Fibroblast of pulmonary artery (primary cell): ENCODE measurements around the gene XRCC3.

Experiments
- DNase-seq: peaks from one replicate; pipeline ENCODE4 v3.0.0-alpha.2; 2010; ENCODE audit warnings: low read depth
- H3K4me3 ChIP-seq: replicated peaks from 2 replicates; pipeline ENCODE4 v1.5.1; 2011; ENCODE audit warnings: low read depth, mild to moderate bottlenecking, control low read depth, low read length, moderate library complexity
- TF ChIP-seq, protein P1 (sequence below): IDR thresholded peaks from 2 replicates; pipeline ENCODE4 v1.5.1; 2011; ENCODE audit warnings: mild to moderate bottlenecking, control low read depth, low read length, inconsistent platforms; ENCODE audit errors: missing control alignments

Gene XRCC3

DNA sequence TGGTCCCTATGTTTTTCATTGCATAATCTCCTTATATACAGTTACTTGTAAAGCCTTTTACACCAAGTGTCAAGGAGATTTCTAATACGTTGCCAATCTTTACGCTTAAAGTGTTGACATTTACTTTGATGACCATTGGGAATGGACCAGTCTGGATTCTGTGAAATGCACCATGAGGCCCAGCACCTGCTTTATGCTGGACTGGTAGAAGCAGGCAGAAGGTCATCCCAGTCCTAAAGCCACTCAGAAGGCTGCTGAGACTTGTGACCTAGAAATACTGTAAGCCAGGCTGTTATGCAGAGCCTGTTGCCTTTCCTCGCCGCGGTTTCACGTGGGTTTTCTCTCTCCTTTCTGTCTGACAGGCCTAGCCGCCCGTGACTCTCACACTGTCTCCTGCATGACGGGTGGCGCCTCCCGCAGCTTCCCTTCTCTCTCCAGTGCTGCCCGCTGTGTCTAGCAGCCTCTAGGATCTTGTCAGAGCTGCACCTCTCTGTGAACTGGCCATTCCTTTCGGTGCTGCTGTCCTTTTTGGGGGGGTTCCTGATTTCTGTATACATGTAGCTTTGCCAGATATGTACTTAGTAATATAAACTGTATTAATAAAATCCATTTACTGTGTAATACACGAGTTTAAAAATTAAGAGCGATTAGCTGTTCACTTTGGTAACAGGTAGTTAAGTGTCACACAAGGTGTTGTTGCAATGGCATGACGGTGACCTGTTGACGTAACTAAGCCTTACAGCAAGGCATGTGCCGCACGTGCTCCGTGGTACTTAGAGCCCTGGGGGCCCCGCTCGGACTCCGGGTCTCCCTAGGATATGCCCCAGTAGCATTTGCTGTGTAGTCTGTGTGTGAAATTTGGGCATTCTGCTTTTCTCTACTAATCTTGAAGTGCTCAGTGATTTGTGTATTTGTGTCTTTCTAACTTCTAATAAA lies 29.7 kb downstream of the XRCC3 start:
- TF ChIP-seq, protein P1, sequence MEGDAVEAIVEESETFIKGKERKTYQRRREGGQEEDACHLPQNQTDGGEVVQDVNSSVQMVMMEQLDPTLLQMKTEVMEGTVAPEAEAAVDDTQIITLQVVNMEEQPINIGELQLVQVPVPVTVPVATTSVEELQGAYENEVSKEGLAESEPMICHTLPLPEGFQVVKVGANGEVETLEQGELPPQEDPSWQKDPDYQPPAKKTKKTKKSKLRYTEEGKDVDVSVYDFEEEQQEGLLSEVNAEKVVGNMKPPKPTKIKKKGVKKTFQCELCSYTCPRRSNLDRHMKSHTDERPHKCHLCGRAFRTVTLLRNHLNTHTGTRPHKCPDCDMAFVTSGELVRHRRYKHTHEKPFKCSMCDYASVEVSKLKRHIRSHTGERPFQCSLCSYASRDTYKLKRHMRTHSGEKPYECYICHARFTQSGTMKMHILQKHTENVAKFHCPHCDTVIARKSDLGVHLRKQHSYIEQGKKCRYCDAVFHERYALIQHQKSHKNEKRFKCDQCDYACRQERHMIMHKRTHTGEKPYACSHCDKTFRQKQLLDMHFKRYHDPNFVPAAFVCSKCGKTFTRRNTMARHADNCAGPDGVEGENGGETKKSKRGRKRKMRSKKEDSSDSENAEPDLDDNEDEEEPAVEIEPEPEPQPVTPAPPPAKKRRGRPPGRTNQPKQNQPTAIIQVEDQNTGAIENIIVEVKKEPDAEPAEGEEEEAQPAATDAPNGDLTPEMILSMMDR: no peak
- H3K4me3 ChIP-seq: no peak overlapping the region
- DNase-seq: no peak

DNA sequence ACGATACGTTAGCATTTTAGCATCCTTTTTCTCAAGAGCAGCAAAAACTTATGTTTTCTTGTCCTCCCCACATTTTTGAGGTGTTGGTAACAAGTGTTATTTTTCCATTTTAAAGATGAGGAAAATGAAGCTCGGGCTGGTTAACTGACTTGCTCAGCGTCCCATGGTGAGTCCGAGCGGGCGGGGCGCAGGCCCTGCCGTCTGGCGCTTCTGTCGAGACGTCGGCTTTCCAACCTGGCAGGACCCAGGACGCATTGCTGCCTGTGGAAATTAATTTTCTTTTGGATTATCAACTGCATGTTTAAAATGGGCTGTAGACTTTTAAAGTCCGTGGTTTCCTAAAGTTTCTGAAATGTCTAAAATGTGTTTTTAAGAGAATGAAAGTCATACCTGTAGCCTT lies 30.4 kb downstream of the XRCC3 start:
- H3K4me3 ChIP-seq: no peak overlapping the region
- TF ChIP-seq, protein P1: no peak
- no peak for DNase-seq

DNA sequence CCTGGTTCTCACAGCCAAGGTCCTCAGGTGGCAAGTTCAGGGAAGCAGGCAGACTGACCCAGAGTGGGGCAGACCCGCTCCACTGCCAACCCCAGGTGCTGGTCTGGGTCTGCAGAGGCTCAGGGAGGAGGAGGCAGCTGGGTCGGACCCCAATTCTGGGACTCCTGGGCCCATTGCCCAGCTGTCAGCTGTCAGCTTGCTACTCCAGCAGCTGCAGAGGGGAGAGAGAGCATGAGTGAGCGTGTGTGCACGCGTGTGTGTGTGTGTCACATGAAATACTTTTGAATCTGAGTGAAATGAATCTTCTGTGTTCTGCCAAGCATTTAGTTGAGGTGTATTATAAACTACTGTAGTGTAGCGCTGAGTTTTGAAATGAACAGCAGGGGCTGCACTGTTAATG lies 30.8 kb downstream of the XRCC3 start:
- H3K4me3 ChIP-seq: no peak overlapping the region
- DNase-seq: no peak
- TF ChIP-seq, protein P1: no peak

DNA sequence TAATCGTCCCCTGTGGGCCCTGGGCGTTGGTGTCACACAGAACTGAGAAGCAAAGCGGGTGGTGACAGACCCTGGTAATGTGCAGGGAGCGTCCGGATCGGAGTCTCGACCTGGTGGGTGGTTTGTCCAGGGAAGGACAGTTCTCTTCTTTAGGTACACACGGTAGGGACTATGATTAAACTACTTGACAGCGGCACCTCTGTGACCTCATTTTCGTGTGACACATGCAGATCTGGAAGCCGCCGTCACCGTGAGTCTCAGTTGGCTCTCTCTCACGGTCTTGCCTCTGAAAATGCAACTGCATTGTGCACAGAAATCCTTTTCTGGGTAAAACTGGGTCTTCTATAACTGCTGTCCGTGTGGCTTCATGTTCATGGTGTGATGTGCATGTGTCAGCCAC lies 32.1 kb downstream of the XRCC3 start:
- TF ChIP-seq, protein P1: no peak
- no peak overlapping the region for H3K4me3 ChIP-seq
- no peak for DNase-seq

DNA sequence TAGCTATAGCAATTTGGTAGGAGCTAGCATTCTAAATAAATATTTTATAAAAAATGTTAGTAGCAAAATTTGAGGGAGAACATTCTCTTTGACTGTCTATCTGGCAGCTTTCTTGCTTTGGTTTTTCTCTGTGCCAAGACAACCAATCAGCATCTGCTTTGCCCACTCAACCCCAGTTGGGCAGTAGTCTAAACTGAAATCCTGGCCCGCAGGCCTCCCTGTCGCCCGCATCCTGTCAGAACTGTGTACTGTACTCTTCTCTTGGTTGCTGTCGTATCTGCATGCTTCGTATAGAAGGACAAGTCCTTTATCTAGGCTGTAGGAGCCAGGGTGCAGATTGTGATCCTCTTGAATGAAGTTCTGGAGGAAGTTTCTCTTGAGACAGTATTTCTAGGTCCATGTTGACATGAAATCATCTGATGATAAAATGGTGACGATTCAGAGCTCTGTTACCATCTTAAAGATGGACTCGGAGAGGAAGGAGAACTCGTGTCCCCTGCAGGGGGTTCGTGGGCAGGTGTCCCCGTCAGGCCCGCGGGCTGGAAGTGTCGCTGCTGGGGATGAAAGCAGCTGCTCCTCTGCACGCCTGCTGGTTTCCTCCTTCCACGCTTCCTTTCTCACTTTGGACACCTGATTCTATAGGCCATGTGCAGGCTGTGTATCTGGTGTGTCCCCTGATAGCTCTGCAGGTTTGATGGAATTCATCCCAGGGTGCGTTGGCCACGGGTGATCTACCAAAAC lies 34.6 kb downstream of the XRCC3 start:
- TF ChIP-seq, protein P1: no peak
- no peak for DNase-seq
- no peak overlapping the region for H3K4me3 ChIP-seq

DNA sequence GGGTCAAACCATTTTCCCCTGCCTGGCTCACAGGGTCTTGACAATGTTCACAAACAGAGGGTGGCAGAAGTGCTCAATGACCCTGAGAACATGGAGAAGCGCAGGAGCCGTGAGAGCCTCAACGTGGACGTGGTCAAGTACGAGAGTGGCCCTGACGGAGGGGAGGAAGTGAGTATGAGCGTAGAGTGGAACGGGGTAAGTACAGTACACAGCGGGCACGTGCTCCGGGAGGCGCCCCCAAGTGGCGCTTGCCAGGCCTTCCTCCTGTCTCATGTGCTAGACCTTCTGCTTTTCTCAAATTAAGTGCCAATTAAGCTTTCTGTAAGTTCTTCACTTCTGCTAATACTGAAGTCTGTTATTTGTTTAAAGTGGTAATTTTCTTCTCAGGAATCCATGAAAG lies 35.9 kb downstream of the XRCC3 start:
- DNase-seq: peak; percentile 29
- H3K4me3 ChIP-seq: no peak overlapping the region
- TF ChIP-seq, protein P1: peak; percentile 43
